NK-92 treated with Interleukin-12 subunit alpha and Interleukin-12 subunit beta, amount 100 ng/mL, for 24 hours (cell line): ENCODE data around the gene UCHL1.
"Not testable (repeated sequence)": the region's sequence is repeated elsewhere in the genome, so short reads cannot be mapped to it uniquely, and the experiment has no call there.

ENCODE experiments used
- DNase-seq: peaks from one replicate; lab custom pipeline; 2025; lab: John Stamatoyannopoulos, UW

Gene UCHL1

GRCh38 chr4:41290479-41290878 lies 33.8 kb downstream of the UCHL1 start:
- DNase-seq: no peak

- no peak for DNase-seq
Measured at GRCh38 chr4:41294445-41295062, 37.8 kb downstream of the UCHL1 start.

- no peak for DNase-seq
Measured at GRCh38 chr4:41296995-41297394, 40.3 kb downstream of the UCHL1 start.

- no peak for DNase-seq
Measured at GRCh38 chr4:41297832-41298231, 41.1 kb downstream of the UCHL1 start.

- no peak for DNase-seq
Measured at GRCh38 chr4:41299486-41299885, 42.8 kb downstream of the UCHL1 start.

- no peak for DNase-seq
Measured at GRCh38 chr4:41301137-41301536, 44.4 kb downstream of the UCHL1 start.

- DNase-seq: no peak
Measured at GRCh38 chr4:41303372-41304118, 46.8 kb downstream of the UCHL1 start.

GRCh38 chr4:41304221-41304620 lies 47.5 kb downstream of the UCHL1 start:
- DNase-seq: no peak

GRCh38 chr4:41305476-41305875 lies 48.7 kb downstream of the UCHL1 start:
- no peak for DNase-seq

GRCh38 chr4:41307638-41308037 lies 50.9 kb downstream of the UCHL1 start:
- no peak for DNase-seq

- DNase-seq: no peak
Measured at GRCh38 chr4:41308398-41308797, 51.7 kb downstream of the UCHL1 start.

- not testable (repeated sequence) for DNase-seq
Measured at GRCh38 chr4:41315426-41315825, 58.7 kb downstream of the UCHL1 start.

GRCh38 chr4:41315862-41316261 lies 59.1 kb downstream of the UCHL1 start:
- no peak for DNase-seq
